A549 (cell line): ENCODE results near the gene CD151. TPM values are rescaled to one million over a fixed set of nuclear protein-coding genes. Genes with fewer than 3 reads are reported as not detected.

ENCODE experiments used
- ATAC-seq, 2 experiments: fragments of 200-7000 bp in 1 of 2; fragments of >200 bp in 1 of 2; cut with Nextera tagmentation in 1 of 2; cut with Tn5 transposase in 1 of 2; 3 replicates each; pipeline versions ENCODE4 v1.8.0 to v1.9.1; 2018 to 2020; ENCODE audit warnings: mild to moderate bottlenecking in 1 of 2, moderate library complexity in 1 of 2
- CTCF ChIA-PET: fragments of 300-600 bp; sonication (Branson Sonifier 250); formaldehyde crosslinking; extraction: SDS; loops from one replicate; lab custom pipeline; 2021; ENCODE audit warnings: antibody characterized with exemption, inconsistent platforms; lab: Yijun Ruan, JAX
- POLR2A ChIA-PET: fragments of 350-600 bp; formaldehyde crosslinking; extraction: SDS; loops from one replicate; lab custom pipeline; 2021; ENCODE audit warnings: antibody characterized with exemption, inconsistent platforms; lab: Yijun Ruan, JAX
- DNase-seq, 2 experiments: peaks; one replicate each; pipeline versions ENCODE4 v3.0.0 to v3.0.0-alpha.2; 2011 to 2016; ENCODE audit warnings: low read depth in 1 of 2, low spot score in 1 of 2
- FAIRE-seq: peaks from 2 replicates; lab custom pipeline; 2011; peaks lifted over from hg19 to GRCh38; lab: Jason Lieb, UNC
- H3K27ac ChIP-seq, 2 experiments: fragments of >200 bp; sonication (Bioruptor Twin); formaldehyde crosslinking; 3 replicates each; pipeline ENCODE4 v1.5.1; 2016 to 2017
- H3K4me1 ChIP-seq: fragments of >200 bp; sonication (Bioruptor Twin); formaldehyde crosslinking; 3 replicates; pipeline ENCODE4 v1.6.1; 2016
- H3K4me2 ChIP-seq: fragments of >200 bp; sonication (Bioruptor Twin); formaldehyde crosslinking; 3 replicates; pipeline ENCODE4 v1.6.1; 2016
- H3K4me3 ChIP-seq: fragments of >200 bp; sonication (Bioruptor Twin); formaldehyde crosslinking; 3 replicates; pipeline ENCODE4 v1.5.1; 2016
- H3K9me3 ChIP-seq: fragments of >200 bp; sonication (Bioruptor Twin); formaldehyde crosslinking; 3 replicates; pipeline ENCODE4 v1.6.1; 2016
- CHD2 ChIP-seq: fragments of 150-350 bp; IDR thresholded peaks from 2 replicates; pipeline ENCODE4 v1.6.1; 2014; ENCODE audit warnings: low read length; ENCODE audit not compliant: partially characterized antibody
- CHD4 ChIP-seq: fragments of 200-600 bp; sonication (generic); IDR thresholded peaks from 2 replicates; pipeline ENCODE4 v1.6.1; 2016; ENCODE audit warnings: antibody characterized with exemption, mild to moderate bottlenecking, borderline replicate concordance
- EHMT2 ChIP-seq: fragments of 200-600 bp; sonication (generic); IDR thresholded peaks from 2 replicates; pipeline ENCODE4 v1.6.1; 2016; ENCODE audit warnings: antibody characterized with exemption, low read depth, mild to moderate bottlenecking, moderate library complexity
- ELK1 ChIP-seq: fragments of 150-350 bp; IDR thresholded peaks from 2 replicates; pipeline ENCODE4 v1.6.1; 2014; ENCODE audit warnings: low read depth, mild to moderate bottlenecking, low read length
- EP300 ChIP-seq, 2 experiments: fragments of >200 bp; sonication (Bioruptor Twin); formaldehyde crosslinking; IDR thresholded peaks; 2 replicates in 1 of 2; 3 replicates in 1 of 2; pipeline ENCODE4 v1.6.1; 2016 to 2017
- FOSB ChIP-seq: fragments of 250-450 bp; sonication (Bioruptor Pico); IDR thresholded peaks from 2 replicates; pipeline ENCODE4 v1.5.0; 2020; ENCODE audit warnings: mild to moderate bottlenecking, moderate library complexity
- HOXA7 ChIP-seq: fragments of 250-450 bp; sonication (Bioruptor Pico); IDR thresholded peaks from 2 replicates; pipeline ENCODE4 v1.5.0; 2020; ENCODE audit warnings: mild to moderate bottlenecking, moderate library complexity
- HOXB5 ChIP-seq: fragments of 250-450 bp; sonication (Bioruptor Pico); IDR thresholded peaks from 2 replicates; pipeline ENCODE4 v1.5.0; 2020; ENCODE audit warnings: mild to moderate bottlenecking, moderate library complexity
- JUN ChIP-seq, 2 experiments: fragments of >200 bp; sonication (Bioruptor Twin); formaldehyde crosslinking; IDR thresholded peaks; 2 replicates in 1 of 2; 3 replicates in 1 of 2; pipeline ENCODE4 v1.6.1; 2016 to 2017
- MAFK ChIP-seq: fragments of 450-650 bp; IDR thresholded peaks from 2 replicates; pipeline ENCODE4 v1.6.1; 2014; ENCODE audit not compliant: partially characterized antibody
- MAX ChIP-seq: IDR thresholded peaks from 2 replicates; pipeline ENCODE4 v1.6.1; 2012
- MAZ ChIP-seq: fragments of 150-350 bp; IDR thresholded peaks from 2 replicates; pipeline ENCODE4 v1.6.1; 2014; ENCODE audit warnings: antibody characterized with exemption, low read depth, low read length, borderline replicate concordance
- MYC ChIP-seq: IDR thresholded peaks from 2 replicates; pipeline ENCODE4 v1.6.1; 2012; ENCODE audit warnings: mild to moderate bottlenecking, inconsistent platforms, low read length, improper control_type of control experiment, borderline replicate concordance
- NR3C1 ChIP-seq: fragments of >200 bp; sonication (Bioruptor Twin); formaldehyde crosslinking; IDR thresholded peaks from 3 replicates; pipeline ENCODE4 v1.6.1; 2017
- PBX3 ChIP-seq: IDR thresholded peaks from 2 replicates; pipeline ENCODE4 v1.6.1; 2012
- RARB ChIP-seq: fragments of 250-450 bp; sonication (Bioruptor Pico); IDR thresholded peaks from 2 replicates; pipeline ENCODE4 v1.8.0; 2021; ENCODE audit warnings: mild to moderate bottlenecking, moderate library complexity
- RCOR1 ChIP-seq: fragments of 150-350 bp; IDR thresholded peaks from 2 replicates; pipeline ENCODE4 v1.6.1; 2014; ENCODE audit warnings: antibody characterized with exemption, low read length, low read depth
- SMC3 ChIP-seq: fragments of >200 bp; sonication (Bioruptor Twin); formaldehyde crosslinking; IDR thresholded peaks from 3 replicates; pipeline ENCODE4 v1.6.1; 2018; ENCODE audit warnings: inconsistent platforms
- TFCP2L1 ChIP-seq: fragments of 250-450 bp; sonication (Bioruptor Pico); IDR thresholded peaks from 2 replicates; pipeline ENCODE4 v1.5.0; 2021; ENCODE audit warnings: mild to moderate bottlenecking
- TP53 ChIP-seq: fragments of 250-450 bp; sonication (Bioruptor Pico); IDR thresholded peaks from 2 replicates; pipeline ENCODE4 v1.5.0; 2021; ENCODE audit warnings: mild to moderate bottlenecking, moderate library complexity
- ZC3H11A ChIP-seq: fragments of 450-650 bp; IDR thresholded peaks from 2 replicates; pipeline ENCODE4 v1.6.1; 2014; ENCODE audit warnings: antibody characterized with exemption, mild to moderate bottlenecking
- WGBS: methylation state at CpG from one replicate; pipeline ENCODE4 v1.1.6; 2017; ENCODE audit errors: missing lambda C conversion rate; 5-methylcytosine and 5-hydroxymethylcytosine counted together
- polyA plus RNA-seq, 4 experiments: library from polyadenylated mRNA; depleted of rRNA in 3 of 4; stranded (reverse); fragments of >200 nt; fragmentation: RNase III in 1 of 4; extraction: RNeasy Plus Mini Kit Qiagen cat#74134 plus additional on column Dnase treatment in 1 of 4; gene quantifications; 2 replicates in 3 of 4; 3 replicates in 1 of 4; pipeline ENCODE4 v1.2.3, GENCODE V29; 2011 to 2017
- TF ChIP-seq, protein P1 (sequence below): IDR thresholded peaks from 2 replicates; pipeline ENCODE4 v1.6.1; 2012; ENCODE audit warnings: low read depth, borderline replicate concordance
- TF ChIP-seq, protein P2 (sequence below): fragments of >200 bp; sonication (Bioruptor Twin); formaldehyde crosslinking; IDR thresholded peaks from 3 replicates; pipeline ENCODE4 v1.5.1; 2016
- TF ChIP-seq, protein P3 (sequence below): fragments of 450-650 bp; IDR thresholded peaks from 2 replicates; pipeline ENCODE4 v1.6.1; 2014; ENCODE audit warnings: antibody characterized with exemption

Gene CD151
- polyA plus RNA-seq, 2 of the 4 experiments (the other 2 are of a cell fraction) = 409 to 701 TPM

DNA sequence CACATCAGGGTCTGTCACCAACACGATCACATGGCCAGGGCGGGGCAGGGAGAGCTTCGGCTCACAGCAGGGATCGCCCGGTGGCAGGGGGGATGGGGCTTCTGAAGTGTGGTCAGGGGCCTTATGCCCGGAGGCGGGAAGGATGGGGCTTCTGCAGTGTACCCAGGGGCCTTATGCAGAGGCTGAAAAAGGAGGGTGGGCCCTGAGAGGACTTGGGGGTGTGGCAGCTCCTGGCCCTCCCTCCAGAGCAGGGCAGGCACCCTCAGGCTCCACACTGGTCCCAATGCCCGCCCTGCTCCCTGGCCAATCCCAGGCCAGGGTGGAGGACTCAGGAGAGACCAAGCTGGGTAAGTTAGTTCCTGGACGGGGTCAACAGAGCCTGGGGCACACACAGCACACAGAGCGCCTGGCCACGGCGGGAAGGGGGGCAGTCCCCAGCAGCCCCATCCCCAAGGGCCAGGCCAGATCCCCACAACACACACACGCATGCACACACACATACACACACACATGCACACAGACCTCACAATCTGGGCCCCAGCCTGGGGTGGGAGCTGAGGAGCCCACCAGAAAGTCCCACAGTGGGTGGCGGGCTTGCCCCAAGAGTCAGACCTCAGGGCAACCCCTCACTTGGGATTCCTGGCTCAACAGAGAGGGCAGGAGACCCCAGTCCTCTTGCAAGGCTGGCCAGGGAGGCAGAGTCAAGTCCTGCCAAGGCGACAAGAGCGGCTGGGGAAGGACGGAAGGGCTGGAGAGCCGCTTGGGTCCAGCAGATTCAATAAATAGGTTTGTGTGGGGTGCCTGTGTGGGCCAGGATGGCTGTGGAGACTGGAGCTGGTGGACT is 41.8 kb upstream of the CD151 start:
- WGBS = 59% methylated on average over 18 of the region's 18 CpGs
- DNase-seq (peak in 1 of 2 experiments; percentile 74), ATAC-seq (peak; percentile 36 to 83), FAIRE-seq (no peak)
- TF ChIP-seq HOXB5 (CRISPR knock-in tag) = no peak
- TF ChIP-seq TP53 (CRISPR knock-in tag) = no peak
- TF ChIP-seq CHD2 = no peak
- no peak for TF ChIP-seq SMC3
- TF ChIP-seq, protein P1, sequence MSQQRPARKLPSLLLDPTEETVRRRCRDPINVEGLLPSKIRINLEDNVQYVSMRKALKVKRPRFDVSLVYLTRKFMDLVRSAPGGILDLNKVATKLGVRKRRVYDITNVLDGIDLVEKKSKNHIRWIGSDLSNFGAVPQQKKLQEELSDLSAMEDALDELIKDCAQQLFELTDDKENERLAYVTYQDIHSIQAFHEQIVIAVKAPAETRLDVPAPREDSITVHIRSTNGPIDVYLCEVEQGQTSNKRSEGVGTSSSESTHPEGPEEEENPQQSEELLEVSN = no peak
- TF ChIP-seq JUN (IDR thresholded peaks at IDR 0.05) = peak in 1 of 2 experiments; percentile 24; a peak in 1 of 5 replicates
- TF ChIP-seq, protein P2, sequence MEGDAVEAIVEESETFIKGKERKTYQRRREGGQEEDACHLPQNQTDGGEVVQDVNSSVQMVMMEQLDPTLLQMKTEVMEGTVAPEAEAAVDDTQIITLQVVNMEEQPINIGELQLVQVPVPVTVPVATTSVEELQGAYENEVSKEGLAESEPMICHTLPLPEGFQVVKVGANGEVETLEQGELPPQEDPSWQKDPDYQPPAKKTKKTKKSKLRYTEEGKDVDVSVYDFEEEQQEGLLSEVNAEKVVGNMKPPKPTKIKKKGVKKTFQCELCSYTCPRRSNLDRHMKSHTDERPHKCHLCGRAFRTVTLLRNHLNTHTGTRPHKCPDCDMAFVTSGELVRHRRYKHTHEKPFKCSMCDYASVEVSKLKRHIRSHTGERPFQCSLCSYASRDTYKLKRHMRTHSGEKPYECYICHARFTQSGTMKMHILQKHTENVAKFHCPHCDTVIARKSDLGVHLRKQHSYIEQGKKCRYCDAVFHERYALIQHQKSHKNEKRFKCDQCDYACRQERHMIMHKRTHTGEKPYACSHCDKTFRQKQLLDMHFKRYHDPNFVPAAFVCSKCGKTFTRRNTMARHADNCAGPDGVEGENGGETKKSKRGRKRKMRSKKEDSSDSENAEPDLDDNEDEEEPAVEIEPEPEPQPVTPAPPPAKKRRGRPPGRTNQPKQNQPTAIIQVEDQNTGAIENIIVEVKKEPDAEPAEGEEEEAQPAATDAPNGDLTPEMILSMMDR = no peak
- no peak for TF ChIP-seq MAZ
- no peak for TF ChIP-seq HOXA7 (CRISPR knock-in tag)
- TF ChIP-seq, protein P3, sequence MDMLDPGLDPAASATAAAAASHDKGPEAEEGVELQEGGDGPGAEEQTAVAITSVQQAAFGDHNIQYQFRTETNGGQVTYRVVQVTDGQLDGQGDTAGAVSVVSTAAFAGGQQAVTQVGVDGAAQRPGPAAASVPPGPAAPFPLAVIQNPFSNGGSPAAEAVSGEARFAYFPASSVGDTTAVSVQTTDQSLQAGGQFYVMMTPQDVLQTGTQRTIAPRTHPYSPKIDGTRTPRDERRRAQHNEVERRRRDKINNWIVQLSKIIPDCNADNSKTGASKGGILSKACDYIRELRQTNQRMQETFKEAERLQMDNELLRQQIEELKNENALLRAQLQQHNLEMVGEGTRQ = 0 out of 2 replicates have a peak, but pooled peaks have one; percentile 33
- TF ChIP-seq MYC = no peak
- POLR2A ChIA-PET = interaction anchor here (1.3 to 2.1 kb wide), 4 partner anchors 12 to 18 kb away, joined by 3 to 9 read pairs (median 4); partner anchors contain the start of genes GATD1 and RPLP2
- H3K4me1 ChIP-seq = peaks cover 39% of the 10 kb centered on the region
- H3K4me2 ChIP-seq = peak overlapping the region; percentile 77
- H3K27ac ChIP-seq = peak overlapping the region in 1 of 2 experiments; percentile 72; a peak in 1 of 6 replicates
- CTCF ChIA-PET = interaction anchor here (0.6 to 1.6 kb wide), 3 partner anchors 8 to 16 kb away, joined by 4 read pairs; no protein-coding TSS in a partner anchor
- no peak overlapping the region for H3K4me3 ChIP-seq
- no peaks in the 10 kb centered on the region for H3K9me3 ChIP-seq

- ATAC-seq (no peak), FAIRE-seq (no peak), DNase-seq (no peak)
- 93% methylated on average over 37 of the region's 49 CpGs for WGBS
- ChIA-PET POLR2A (interaction anchor here (1.3 to 2.1 kb wide), 2 partner anchors 15 to 17 kb away, joined by 3 to 9 read pairs; partner anchors contain the start of genes GATD1 and RPLP2), CTCF (interaction anchor here (0.6 to 1.0 kb wide), 2 partner anchors 49 to 65 kb away, joined by 3 read pairs; no protein-coding TSS in a partner anchor)
- H3K27ac ChIP-seq = no peak overlapping the region
- H3K4me3 ChIP-seq = no peak overlapping the region
- H3K4me1 ChIP-seq = peaks cover 48% of the 10 kb centered on the region
- no peak for TF ChIP-seq HOXA7 (CRISPR knock-in tag)
- TF ChIP-seq RCOR1 = no peak
- TF ChIP-seq TFCP2L1 = no peak
- TF ChIP-seq ELK1 = no peak
- no peak for TF ChIP-seq EHMT2
- TF ChIP-seq ZC3H11A = no peak
- no peak for TF ChIP-seq MAX
- no peak for TF ChIP-seq MAFK
- TF ChIP-seq FOSB = no peak
- TF ChIP-seq HOXB5 (CRISPR knock-in tag) = no peak
- no peak for TF ChIP-seq CHD4
- no peak for TF ChIP-seq NR3C1
- no peak for TF ChIP-seq PBX3
- TF ChIP-seq RARB (CRISPR knock-in tag) = no peak
- TF ChIP-seq EP300 (IDR thresholded peaks at IDR 0.05) = no peak
- TF ChIP-seq MYC = no peak
- no peaks in the 10 kb centered on the region for H3K9me3 ChIP-seq
- H3K4me2 ChIP-seq = no peak overlapping the region
These were observed 40.9 kb upstream of the CD151 start for GRCh38 chr11:791658-792534.
